ENCODE results near the gene TRMT112. TPM values are rescaled to one million over a fixed set of nuclear protein-coding genes. Genes with fewer than 3 reads are reported as not detected.

TRMT112 gene
- total and polyA plus RNA-seq, 10 of the 15 experiments (the other 5 are each of a cell fraction or from before 2014, with no cell fraction given): 212 to 455 (median 308) TPM

DNA sequence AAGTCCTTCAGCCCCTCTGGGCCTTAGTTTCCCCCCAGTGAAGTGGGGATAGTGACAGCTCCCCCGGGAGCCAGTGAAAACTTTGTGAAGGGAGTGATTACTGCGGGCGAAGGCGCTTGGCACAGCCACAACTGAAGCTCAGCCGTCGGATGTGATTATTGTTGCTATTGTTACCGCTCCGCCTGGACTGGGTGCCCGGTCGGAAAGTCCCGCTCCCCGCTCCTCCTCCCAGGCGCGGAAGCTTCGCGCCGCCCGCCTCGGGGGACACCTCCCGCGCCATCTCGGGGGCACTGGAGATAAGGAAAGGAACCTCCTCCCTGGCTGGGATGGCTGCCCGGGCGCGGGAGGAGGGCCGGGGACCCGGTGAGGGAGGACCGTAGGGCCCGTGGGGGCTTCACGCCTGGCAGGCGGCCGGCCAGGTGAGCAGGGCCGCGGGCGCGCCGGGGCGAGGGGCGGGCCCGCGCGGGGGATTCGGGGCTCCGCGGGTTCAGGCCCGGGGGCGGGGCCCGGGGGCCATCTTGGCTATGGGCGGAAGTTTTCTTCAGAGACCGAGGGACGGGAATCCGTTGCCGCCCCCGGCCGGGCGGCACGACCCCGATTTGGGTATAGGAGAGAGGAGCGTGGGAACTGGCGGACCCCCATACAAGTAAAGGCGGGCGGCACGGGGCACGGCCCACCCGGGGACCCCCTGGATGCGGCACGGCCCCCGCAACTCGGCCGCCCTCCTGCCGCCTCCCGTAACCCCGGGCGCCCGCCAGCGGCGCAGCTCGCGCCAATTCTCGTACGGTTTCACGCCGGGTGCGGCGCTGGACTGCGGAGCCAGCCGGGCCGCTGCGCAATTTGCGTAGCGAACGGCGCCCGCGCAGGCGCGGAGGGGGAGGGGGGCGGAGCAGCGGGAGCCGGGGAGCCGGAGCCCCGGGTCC, 32.1 kb downstream of the TRMT112 start, which contains the start of gene GPR137:
Gene GPR137, plus strand, starts transcription at position 887 of the 923 bp plus-strand sequence. CDS start 677 bp downstream, outside the sequence.
- intact Hi-C loops (cut with micrococcal nuclease; ENCODE audit: unreplicated experiment) (loop anchor here (1.0 kb wide), 1 partner anchor 15 kb away; no protein-coding TSS in a partner anchor), in situ Hi-C loops (cut with MboI) (no loop called here)
- ATAC-seq (peak; percentile 76), DNase-seq (ENCODE audit: low read depth, low spot score) (no peak), FAIRE-seq (peak; percentile 77)
- peak within 1 kb of the TSS; percentile 96 for H2AFZ ChIP-seq (ENCODE audit: control insufficient read depth, low read depth, low read length)
- peaks cover 0 to 2% of the 10 kb centered on the region in 2 experiments; a peak in 2 of 4 replicates for H3K36me3 ChIP-seq (ENCODE audit: control insufficient read depth in 2 of 2, insufficient read depth in 2 of 2, low read length in 1 of 2)
- BruUV-seq (replicated peaks): TSS peak; percentile 84
- ChIA-PET RAD21 (ENCODE audit: unreplicated experiment) (interaction anchor here (0.6 to 2.7 kb wide), 8 partner anchors 14 to 81 kb away, joined by 3 to 10 read pairs (median 6); partner anchors contain the start of genes FERMT3, NUDT22, PRDX5 and TRMT112), CTCF (interaction anchor here (1.0 to 5.5 kb wide), 7 partner anchors 15 to 80 kb away, joined by 3 to 46 read pairs (median 4); partner anchors contain the start of genes CATSPERZ, ESRRA, FERMT3 and PRDX5), SMC1A (ENCODE audit: uncharacterized antibody, unreplicated experiment) (interaction anchor here (0.9 to 3.5 kb wide), 4 partner anchors 14 to 32 kb away, joined by 4 to 16 read pairs (median 8); partner anchors contain the start of genes CATSPERZ, PRDX5 and TRMT112), POLR2A (interaction anchor here (0.6 to 6.2 kb wide), 10 partner anchors 8 to 78 kb away, joined by 3 to 92 read pairs (median 7); partner anchors contain the start of genes ESRRA, FERMT3, FKBP2 and PRDX5)
- peak within 1 kb of the TSS; percentile 86 for H3K4me3 ChIP-seq
- H3K9me3 ChIP-seq (replicated peaks; ENCODE audit: control insufficient read depth, insufficient read depth, low read length): no peaks in the 10 kb centered on the region
- no peaks in the 10 kb centered on the region for H3K27me3 ChIP-seq (replicated peaks in 1 of 2; ENCODE audit: control insufficient read depth in 2 of 2, insufficient read depth in 2 of 2, low read length in 1 of 2)
- H3K79me2 ChIP-seq (ENCODE audit: control insufficient read depth, insufficient read depth, low read length): peaks cover 15% of the 10 kb centered on the region
- peak within 1 kb of the TSS; percentile 81 for H3K9ac ChIP-seq (ENCODE audit: control insufficient read depth, insufficient read depth, low read length)
- peak within 1 kb of the TSS; percentile 99 for H3K4me2 ChIP-seq (ENCODE audit: control insufficient read depth, insufficient read depth)
- peak within 1 kb of the TSS; percentile 91 for H3K27ac ChIP-seq (ENCODE audit: control insufficient read depth, insufficient read depth)
- under 1% methylated on average over 63 of the region's 102 CpGs for WGBS (ENCODE audit: insufficient coverage, insufficient replicate concordance, low lambda C conversion rate, missing lambda C conversion rate)
- no peaks in the 10 kb centered on the region for H4K20me1 ChIP-seq (ENCODE audit: control insufficient read depth, insufficient read depth)
- H3K4me1 ChIP-seq (ENCODE audit: control insufficient read depth, insufficient read depth, low read length): peaks cover 7% of the 10 kb centered on the region
- TF ChIP-seq, protein P1, sequence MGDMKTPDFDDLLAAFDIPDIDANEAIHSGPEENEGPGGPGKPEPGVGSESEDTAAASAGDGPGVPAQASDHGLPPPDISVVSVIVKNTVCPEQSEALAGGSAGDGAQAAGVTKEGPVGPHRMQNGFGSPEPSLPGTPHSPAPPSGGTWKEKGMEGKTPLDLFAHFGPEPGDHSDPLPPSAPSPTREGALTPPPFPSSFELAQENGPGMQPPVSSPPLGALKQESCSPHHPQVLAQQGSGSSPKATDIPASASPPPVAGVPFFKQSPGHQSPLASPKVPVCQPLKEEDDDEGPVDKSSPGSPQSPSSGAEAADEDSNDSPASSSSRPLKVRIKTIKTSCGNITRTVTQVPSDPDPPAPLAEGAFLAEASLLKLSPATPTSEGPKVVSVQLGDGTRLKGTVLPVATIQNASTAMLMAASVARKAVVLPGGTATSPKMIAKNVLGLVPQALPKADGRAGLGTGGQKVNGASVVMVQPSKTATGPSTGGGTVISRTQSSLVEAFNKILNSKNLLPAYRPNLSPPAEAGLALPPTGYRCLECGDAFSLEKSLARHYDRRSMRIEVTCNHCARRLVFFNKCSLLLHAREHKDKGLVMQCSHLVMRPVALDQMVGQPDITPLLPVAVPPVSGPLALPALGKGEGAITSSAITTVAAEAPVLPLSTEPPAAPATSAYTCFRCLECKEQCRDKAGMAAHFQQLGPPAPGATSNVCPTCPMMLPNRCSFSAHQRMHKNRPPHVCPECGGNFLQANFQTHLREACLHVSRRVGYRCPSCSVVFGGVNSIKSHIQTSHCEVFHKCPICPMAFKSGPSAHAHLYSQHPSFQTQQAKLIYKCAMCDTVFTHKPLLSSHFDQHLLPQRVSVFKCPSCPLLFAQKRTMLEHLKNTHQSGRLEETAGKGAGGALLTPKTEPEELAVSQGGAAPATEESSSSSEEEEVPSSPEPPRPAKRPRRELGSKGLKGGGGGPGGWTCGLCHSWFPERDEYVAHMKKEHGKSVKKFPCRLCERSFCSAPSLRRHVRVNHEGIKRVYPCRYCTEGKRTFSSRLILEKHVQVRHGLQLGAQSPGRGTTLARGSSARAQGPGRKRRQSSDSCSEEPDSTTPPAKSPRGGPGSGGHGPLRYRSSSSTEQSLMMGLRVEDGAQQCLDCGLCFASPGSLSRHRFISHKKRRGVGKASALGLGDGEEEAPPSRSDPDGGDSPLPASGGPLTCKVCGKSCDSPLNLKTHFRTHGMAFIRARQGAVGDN (IDR thresholded peaks at IDR 0.05): peak; percentile 41; the same call in 1 of the 2 replicates
- TF ChIP-seq POLR2AphosphoS2 (IDR thresholded peaks at IDR 0.05; ENCODE audit: low read depth, low read length) (peak; percentile 8; the same call in 1 of the 2 replicates), POLR2AphosphoS5 (IDR thresholded peaks at IDR 0.05; ENCODE audit: low read length) (peak; percentile 37; the same call in 1 of the 2 replicates), CREB1 (IDR thresholded peaks at IDR 0.05; ENCODE audit: low read depth) (0 out of 2 replicates have a peak, but pooled peaks have one; percentile 23), ZNF24 (IDR thresholded peaks at IDR 0.05) (peak; percentile 90), TCF12 (IDR thresholded peaks at IDR 0.05; ENCODE audit: low read depth, low read length) (0 out of 2 replicates have a peak, but pooled peaks have one; percentile 13), NFXL1 (IDR thresholded peaks at IDR 0.05; ENCODE audit: borderline replicate concordance) (no peak), JUND (IDR thresholded peaks at IDR 0.05; ENCODE audit: low read depth, low read length) (peak; percentile 27; the same call in 1 of the 2 replicates), ESRRA (IDR thresholded peaks at IDR 0.05; ENCODE audit: low read length) (no peak), IKZF1 (conservative IDR thresholded peaks at IDR 0.05) (peak; percentile 87), KAT2A (conservative IDR thresholded peaks at IDR 0.05; ENCODE audit: control insufficient read depth, low read depth, low read length) (no peak)
- TF ChIP-seq, protein P2, sequence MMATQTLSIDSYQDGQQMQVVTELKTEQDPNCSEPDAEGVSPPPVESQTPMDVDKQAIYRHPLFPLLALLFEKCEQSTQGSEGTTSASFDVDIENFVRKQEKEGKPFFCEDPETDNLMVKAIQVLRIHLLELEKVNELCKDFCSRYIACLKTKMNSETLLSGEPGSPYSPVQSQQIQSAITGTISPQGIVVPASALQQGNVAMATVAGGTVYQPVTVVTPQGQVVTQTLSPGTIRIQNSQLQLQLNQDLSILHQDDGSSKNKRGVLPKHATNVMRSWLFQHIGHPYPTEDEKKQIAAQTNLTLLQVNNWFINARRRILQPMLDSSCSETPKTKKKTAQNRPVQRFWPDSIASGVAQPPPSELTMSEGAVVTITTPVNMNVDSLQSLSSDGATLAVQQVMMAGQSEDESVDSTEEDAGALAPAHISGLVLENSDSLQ (IDR thresholded peaks at IDR 0.05): peak; percentile 25; the same call in 1 of the 2 replicates
- TF ChIP-seq, protein P3, sequence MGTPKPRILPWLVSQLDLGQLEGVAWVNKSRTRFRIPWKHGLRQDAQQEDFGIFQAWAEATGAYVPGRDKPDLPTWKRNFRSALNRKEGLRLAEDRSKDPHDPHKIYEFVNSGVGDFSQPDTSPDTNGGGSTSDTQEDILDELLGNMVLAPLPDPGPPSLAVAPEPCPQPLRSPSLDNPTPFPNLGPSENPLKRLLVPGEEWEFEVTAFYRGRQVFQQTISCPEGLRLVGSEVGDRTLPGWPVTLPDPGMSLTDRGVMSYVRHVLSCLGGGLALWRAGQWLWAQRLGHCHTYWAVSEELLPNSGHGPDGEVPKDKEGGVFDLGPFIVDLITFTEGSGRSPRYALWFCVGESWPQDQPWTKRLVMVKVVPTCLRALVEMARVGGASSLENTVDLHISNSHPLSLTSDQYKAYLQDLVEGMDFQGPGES (IDR thresholded peaks at IDR 0.05): no peak; the same call in 1 of the 2 replicates

Data from GM12878 (cell line).